Prostate gland (tissue), 2 donors: ENCODE measurements around the gene RASD2. TPM values are rescaled to one million over a fixed set of nuclear protein-coding genes. Genes with fewer than 3 reads are reported as not detected.

Experiments used
- DNase-seq: peaks from one replicate; pipeline ENCODE4 v3.0.0-alpha.2; 2019; ENCODE audit warnings: low spot score
- H3K27ac ChIP-seq, 2 donors: fragments of 200-600 bp; sonication (generic); 2 replicates each; pipeline ENCODE4 v1.5.1; 2017 to 2019
- H3K27me3 ChIP-seq: fragments of 200-600 bp; sonication (generic); replicated peaks from 2 replicates; pipeline ENCODE4 v1.5.1; 2019; ENCODE audit not compliant: insufficient read depth
- H3K36me3 ChIP-seq, 2 donors: fragments of 200-600 bp; sonication (generic); 1 replicate in 1 of 2; 2 replicates in 1 of 2; pipeline versions ENCODE4 v1.5.1 to v1.8.1; 2017 to 2019
- H3K4me1 ChIP-seq: fragments of 200-600 bp; sonication (generic); replicated peaks from 2 replicates; pipeline ENCODE4 v1.5.1; 2019
- H3K4me3 ChIP-seq, 2 donors: fragments of 200-600 bp; sonication (generic); 2 replicates each; pipeline ENCODE4 v1.5.1; 2017 to 2019
- H3K9me3 ChIP-seq: fragments of 200-600 bp; sonication (generic); 2 replicates; pipeline ENCODE4 v1.5.1; 2017
- POLR2A ChIP-seq: fragments of 450-650 bp; IDR thresholded peaks from one replicate; pipeline ENCODE4 v1.6.1; 2016; ENCODE audit warnings: antibody characterized with exemption, mild to moderate bottlenecking
- POLR2AphosphoS5 ChIP-seq: sonication (generic); formaldehyde crosslinking; IDR thresholded peaks from one replicate; pipeline ENCODE4 v1.6.1; 2017; ENCODE audit warnings: antibody characterized with exemption
- WGBS: methylation state at CpG from one replicate; pipeline ENCODE4 v1.1.5; 2018; 5-methylcytosine and 5-hydroxymethylcytosine counted together
- intact Hi-C: fragments of 100-400 bp; cut with DNase I; formaldehyde crosslinking; loops from one replicate; pipeline ENCODE4 v1.14.2; 2022
- total RNA-seq, 2 donors: library from RNA; depleted of rRNA; stranded (reverse); fragments of >200 nt; gene quantifications; one replicate each; pipeline ENCODE4 v1.1.0, GENCODE V29; 2016
- TF ChIP-seq, protein P1 (sequence below), 4 experiments: fragments of 200-600 bp in 2 of 4; fragments of 450-650 bp in 2 of 4; sonication (generic) in 2 of 4; IDR thresholded peaks; 1 replicate in 3 of 4; 2 replicates in 1 of 4; pipeline ENCODE4 v1.5.1; 2016 to 2019; ENCODE audit warnings: antibody characterized with exemption in 4 of 4, mild to moderate bottlenecking in 2 of 4, moderate library complexity in 2 of 4

Gene RASD2
- total RNA-seq, 2 donors from 2014 or later, result 6.2 to 8.0 TPM

DNA sequence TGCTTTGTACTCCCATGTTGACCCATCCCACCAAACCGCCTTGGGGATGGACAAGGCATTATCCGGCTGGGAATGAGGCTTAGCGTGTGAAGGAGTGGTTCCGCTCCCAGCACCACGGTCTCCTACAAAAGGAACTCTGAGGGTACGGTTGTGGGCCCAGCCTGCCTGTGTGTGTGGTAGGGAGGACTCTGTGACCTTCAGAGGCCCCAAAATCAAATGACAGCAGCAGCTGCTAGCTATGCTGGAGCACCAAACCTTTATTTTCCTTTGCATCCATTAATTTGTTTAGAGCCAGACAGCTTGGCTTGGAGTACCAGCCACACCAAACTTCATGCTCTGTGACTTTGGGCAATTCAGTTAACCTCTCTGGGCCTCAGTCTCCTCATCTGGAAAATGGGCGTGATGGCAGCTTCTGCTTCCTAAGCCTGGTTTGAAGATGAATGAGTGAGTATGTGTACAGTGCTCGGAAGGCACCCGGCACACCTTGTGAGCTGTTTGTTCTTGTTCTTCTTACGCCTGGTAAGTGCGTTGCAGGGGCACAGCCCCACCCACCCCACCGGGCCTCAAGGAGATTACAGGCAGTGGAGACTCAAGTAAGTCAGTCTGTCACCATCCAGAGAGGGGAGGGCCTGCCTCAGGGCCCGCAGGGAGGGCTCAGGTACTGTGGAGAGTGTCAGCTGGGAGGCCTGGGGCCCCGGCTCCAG, 51.2 kb downstream of the RASD2 start:
- no peak for DNase-seq
- Histone ChIP-seq H3K4me3 (no peak overlapping the region), H3K27ac (peak overlapping the region in 1 of 2 donors; percentile 4), H3K27me3 (no peaks in the 10 kb centered on the region), H3K4me1 (peaks cover 7% of the 10 kb centered on the region), H3K36me3 (no peaks in the 10 kb centered on the region), H3K9me3 (no peaks in the 10 kb centered on the region)
- WGBS, result 90% methylated on average over 14 of the region's 14 CpGs
- TF ChIP-seq POLR2A (no peak), POLR2AphosphoS5 (no peak)
- TF ChIP-seq, protein P1, sequence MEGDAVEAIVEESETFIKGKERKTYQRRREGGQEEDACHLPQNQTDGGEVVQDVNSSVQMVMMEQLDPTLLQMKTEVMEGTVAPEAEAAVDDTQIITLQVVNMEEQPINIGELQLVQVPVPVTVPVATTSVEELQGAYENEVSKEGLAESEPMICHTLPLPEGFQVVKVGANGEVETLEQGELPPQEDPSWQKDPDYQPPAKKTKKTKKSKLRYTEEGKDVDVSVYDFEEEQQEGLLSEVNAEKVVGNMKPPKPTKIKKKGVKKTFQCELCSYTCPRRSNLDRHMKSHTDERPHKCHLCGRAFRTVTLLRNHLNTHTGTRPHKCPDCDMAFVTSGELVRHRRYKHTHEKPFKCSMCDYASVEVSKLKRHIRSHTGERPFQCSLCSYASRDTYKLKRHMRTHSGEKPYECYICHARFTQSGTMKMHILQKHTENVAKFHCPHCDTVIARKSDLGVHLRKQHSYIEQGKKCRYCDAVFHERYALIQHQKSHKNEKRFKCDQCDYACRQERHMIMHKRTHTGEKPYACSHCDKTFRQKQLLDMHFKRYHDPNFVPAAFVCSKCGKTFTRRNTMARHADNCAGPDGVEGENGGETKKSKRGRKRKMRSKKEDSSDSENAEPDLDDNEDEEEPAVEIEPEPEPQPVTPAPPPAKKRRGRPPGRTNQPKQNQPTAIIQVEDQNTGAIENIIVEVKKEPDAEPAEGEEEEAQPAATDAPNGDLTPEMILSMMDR (IDR thresholded peaks at IDR 0.05), result no peak
- intact Hi-C loops, result no loop called here

DNA sequence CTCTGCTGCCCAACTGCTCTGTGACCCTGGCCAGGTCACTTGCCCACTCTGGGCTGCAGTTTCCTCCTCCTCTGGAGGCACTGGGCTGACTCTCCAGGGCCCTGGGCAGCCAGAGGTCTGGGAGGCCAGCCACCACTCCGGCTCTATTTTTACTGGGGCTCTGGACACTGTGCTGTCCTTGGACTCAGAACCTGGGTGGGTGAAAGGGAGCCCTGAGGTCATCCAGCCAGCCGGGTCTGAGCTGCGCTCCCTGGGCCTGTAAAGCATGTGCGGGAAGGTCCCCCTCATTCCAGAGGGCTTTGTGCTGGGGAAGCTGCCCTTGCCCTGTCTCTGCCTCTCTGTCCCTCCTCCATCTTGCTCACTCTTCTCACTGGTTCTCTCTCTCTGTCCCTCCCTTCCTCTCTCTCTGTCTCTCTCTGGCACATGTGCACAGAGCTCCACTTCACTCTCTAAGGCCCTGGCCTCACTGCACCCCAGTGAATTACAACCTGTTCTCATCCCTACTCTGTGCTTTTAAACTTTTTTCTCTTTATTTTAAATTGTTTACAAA, 51.9 kb downstream of the RASD2 start:
- no peaks in the 10 kb centered on the region for H3K27me3 ChIP-seq
- no peaks in the 10 kb centered on the region for H3K9me3 ChIP-seq
- peaks cover 5% of the 10 kb centered on the region for H3K4me1 ChIP-seq
- H3K4me3 ChIP-seq, result no peak overlapping the region
- WGBS, result 48% methylated on average over 4 of the region's 4 CpGs
- intact Hi-C loops, result no loop called here
- H3K36me3 ChIP-seq, result no peaks in the 10 kb centered on the region
- peak overlapping the region in 1 of 2 donors; percentile 4 for H3K27ac ChIP-seq
- TF ChIP-seq POLR2AphosphoS5 (no peak), POLR2A (no peak)
- DNase-seq, result no peak

DNA sequence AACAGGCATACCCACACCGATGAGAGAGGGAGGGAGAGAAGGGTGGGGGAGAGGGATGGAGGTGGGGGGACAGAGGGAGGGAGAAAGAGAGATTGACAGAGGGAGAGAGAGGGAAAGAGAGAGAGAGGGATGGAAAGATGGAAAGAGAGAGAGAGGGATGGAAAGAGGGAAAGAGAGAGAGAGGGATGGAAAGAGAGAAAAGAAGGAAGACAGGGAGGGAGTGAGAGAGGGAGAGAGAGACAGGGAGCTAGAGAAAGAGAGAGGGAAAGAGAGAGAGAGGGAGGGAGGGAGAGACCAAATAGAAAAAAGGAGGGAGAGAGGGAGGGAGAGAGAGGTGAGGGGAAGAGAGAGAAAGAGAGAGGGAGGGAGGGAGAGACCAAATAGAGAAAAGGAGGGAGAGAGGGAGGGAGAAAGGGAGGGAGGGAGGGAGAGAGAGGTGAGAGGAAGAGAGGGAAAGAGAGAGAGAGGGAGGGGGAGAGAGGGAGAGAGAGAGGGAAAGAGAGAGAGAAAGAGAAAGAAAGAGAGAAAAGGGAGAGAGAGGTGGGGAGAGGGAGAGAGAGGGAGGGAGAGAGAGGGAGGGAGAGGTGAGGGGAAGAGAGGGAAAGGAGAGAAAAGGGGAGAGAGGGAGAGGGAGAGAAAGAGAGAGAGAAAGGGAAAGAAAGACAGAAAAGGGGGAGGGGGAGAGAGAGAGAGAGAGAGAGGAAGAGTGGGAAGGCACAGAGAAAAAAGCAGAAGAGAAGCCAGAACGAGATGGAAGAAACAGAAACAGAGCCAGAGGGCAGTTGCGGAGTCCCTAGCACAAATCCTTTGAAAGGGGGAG, 52.6 kb downstream of the RASD2 start:
- no peaks in the 10 kb centered on the region for H3K36me3 ChIP-seq
- H3K4me3 ChIP-seq, result no peak overlapping the region
- no peaks in the 10 kb centered on the region for H3K4me1 ChIP-seq
- TF ChIP-seq POLR2AphosphoS5 (no peak), POLR2A (no peak)
- TF ChIP-seq, protein P1 (IDR thresholded peaks at IDR 0.05), result no peak
- H3K9me3 ChIP-seq, result no peaks in the 10 kb centered on the region
- 38% methylated on average over 3 of the region's 3 CpGs for WGBS
- DNase-seq, result no peak
- H3K27me3 ChIP-seq, result no peaks in the 10 kb centered on the region
- intact Hi-C loops, result no loop called here
- H3K27ac ChIP-seq, result peak overlapping the region in 1 of 2 donors; percentile 4

DNA sequence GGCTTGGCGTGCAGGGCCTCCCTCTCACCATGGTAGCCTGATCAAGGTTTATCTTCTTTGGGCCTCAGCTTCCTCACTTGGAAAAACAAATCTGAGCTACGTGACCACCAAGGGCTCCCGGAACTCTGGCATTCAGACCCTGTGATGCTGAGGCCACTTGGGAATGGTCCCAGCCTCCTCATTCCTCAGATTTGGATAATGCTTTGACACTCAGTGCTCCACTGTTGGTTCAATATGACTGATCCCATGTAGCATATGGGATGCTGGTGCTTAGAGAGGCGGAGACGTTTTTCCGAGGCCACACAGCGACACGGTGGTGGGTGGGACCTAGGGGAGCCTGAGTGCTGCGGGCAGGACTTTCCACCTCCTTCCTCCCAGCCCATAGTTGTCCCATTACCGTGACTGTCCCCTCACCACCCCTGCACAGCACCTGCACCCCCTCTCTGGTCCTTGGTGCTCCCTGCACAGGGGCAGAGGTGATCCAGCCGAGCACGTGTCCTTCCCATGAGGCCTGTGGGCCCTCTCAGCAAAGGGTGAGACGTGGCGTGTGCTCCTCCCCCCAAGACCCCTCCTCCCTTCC, 53.4 kb downstream of the RASD2 start:
- H3K27me3 ChIP-seq, result no peaks in the 10 kb centered on the region
- WGBS, result 77% methylated on average over 14 of the region's 14 CpGs
- no peaks in the 10 kb centered on the region for H3K4me1 ChIP-seq
- H3K9me3 ChIP-seq, result no peaks in the 10 kb centered on the region
- H3K36me3 ChIP-seq, result no peaks in the 10 kb centered on the region
- TF ChIP-seq POLR2A, result no peak
- TF ChIP-seq, protein P1 (IDR thresholded peaks at IDR 0.05), result no peak
- TF ChIP-seq POLR2AphosphoS5, result no peak
- H3K27ac ChIP-seq, result no peak overlapping the region
- intact Hi-C loops, result no loop called here
- H3K4me3 ChIP-seq, result no peak overlapping the region
- no peak for DNase-seq

DNA sequence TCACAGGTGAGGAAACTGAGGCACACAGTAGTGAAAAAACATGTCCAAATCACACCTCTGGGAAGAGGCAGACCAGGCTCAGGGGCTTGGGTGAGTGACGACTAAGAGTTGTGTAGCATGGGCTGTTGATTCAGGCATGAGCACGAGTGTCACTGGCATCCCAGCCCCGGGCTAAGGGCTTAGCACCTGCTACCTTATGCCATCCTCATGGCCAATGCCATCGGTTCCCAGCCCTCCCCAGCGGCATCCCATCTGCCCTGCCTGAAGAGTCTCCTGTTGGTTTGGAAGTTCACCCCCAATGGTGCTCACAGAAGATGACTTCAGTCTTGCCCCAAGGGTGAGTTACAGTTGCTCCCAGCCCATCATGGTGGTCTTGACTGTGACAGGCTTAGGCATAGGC, 54.1 kb downstream of the RASD2 start:
- Histone ChIP-seq H3K4me3 (no peak overlapping the region), H3K27ac (no peak overlapping the region), H3K9me3 (no peaks in the 10 kb centered on the region), H3K27me3 (no peaks in the 10 kb centered on the region), H3K4me1 (no peaks in the 10 kb centered on the region), H3K36me3 (no peaks in the 10 kb centered on the region)
- intact Hi-C loops, result no loop called here
- no peak for DNase-seq
- 91% methylated on average over 5 of the region's 5 CpGs for WGBS
- no peak for TF ChIP-seq POLR2AphosphoS5
- TF ChIP-seq, protein P1 (IDR thresholded peaks at IDR 0.05), result no peak
